Neural progenitor cell (in vitro differentiated cells): Measurements from ENCODE around the gene PKP2. TPM values are rescaled to one million over a fixed set of nuclear protein-coding genes. Genes with fewer than 3 reads are reported as not detected.

Experiments used
- DNase-seq: peaks from one replicate; pipeline ENCODE4 v3.0.0-alpha.2; 2016; ENCODE audit warnings: low spot score
- H2AFZ ChIP-seq: fragments of 200-600 bp; sonication (generic); replicated peaks from 2 replicates; pipeline ENCODE4 v1.6.1; 2016; ENCODE audit warnings: antibody characterized with exemption
- H3F3A ChIP-seq: fragments of 200-600 bp; sonication (generic); 2 replicates; pipeline ENCODE4 v1.6.1; 2016; ENCODE audit warnings: antibody characterized with exemption, low read depth
- H3K27ac ChIP-seq: fragments of 200-600 bp; sonication (generic); 2 replicates; pipeline ENCODE4 v1.5.1; 2016; ENCODE audit warnings: mild to moderate bottlenecking
- H3K27me3 ChIP-seq: fragments of 200-600 bp; sonication (generic); 2 replicates; pipeline ENCODE4 v1.6.1; 2016; ENCODE audit warnings: mild to moderate bottlenecking, moderate library complexity
- H3K36me3 ChIP-seq: fragments of 200-600 bp; sonication (generic); 2 replicates; pipeline ENCODE4 v1.5.1; 2016
- H3K4me1 ChIP-seq: fragments of 200-600 bp; sonication (generic); 2 replicates; pipeline ENCODE4 v1.6.1; 2016; ENCODE audit warnings: mixed run types
- H3K4me2 ChIP-seq: fragments of 200-600 bp; sonication (generic); 2 replicates; pipeline ENCODE4 v1.6.1; 2016
- H3K4me3 ChIP-seq: fragments of 200-600 bp; sonication (generic); 2 replicates; pipeline ENCODE4 v1.5.1; 2016
- H3K79me2 ChIP-seq: fragments of 200-600 bp; sonication (generic); 2 replicates; pipeline ENCODE4 v1.6.1; 2016; ENCODE audit warnings: low read depth
- H3K9ac ChIP-seq: fragments of 200-600 bp; sonication (generic); 2 replicates; pipeline ENCODE4 v1.6.1; 2016
- H3K9me3 ChIP-seq: fragments of 200-600 bp; sonication (generic); 2 replicates; pipeline ENCODE4 v1.5.1; 2016; ENCODE audit warnings: low read depth
- H4K20me1 ChIP-seq: fragments of 200-600 bp; sonication (generic); 2 replicates; pipeline ENCODE4 v1.6.1; 2016; ENCODE audit warnings: low read depth
- H3K27ac Mint-ChIP-seq: 3 replicates; pipeline ENCODE4 v1.8.0; 2021; ENCODE audit warnings: mixed read lengths
- H3K27me3 Mint-ChIP-seq: 2 replicates; pipeline ENCODE4 v1.8.0; 2022; ENCODE audit warnings: low read depth, mild to moderate bottlenecking, inconsistent platforms, moderate library complexity, mixed read lengths; ENCODE audit not compliant: insufficient read depth
- H3K36me3 Mint-ChIP-seq: 3 replicates; pipeline ENCODE4 v1.8.0; 2021; ENCODE audit warnings: mixed read lengths
- H3K4me1 Mint-ChIP-seq: 3 replicates; pipeline ENCODE4 v1.8.0; 2021; ENCODE audit warnings: mixed read lengths
- H3K4me3 Mint-ChIP-seq: 3 replicates; pipeline ENCODE4 v1.8.0; 2021; ENCODE audit warnings: mild to moderate bottlenecking, moderate library complexity, mixed read lengths
- H3K9me3 Mint-ChIP-seq: 3 replicates; pipeline ENCODE4 v1.8.0; 2020; ENCODE audit warnings: mixed read lengths
- CTCF ChIP-seq: fragments of 200-600 bp; sonication (generic); IDR thresholded peaks from 2 replicates; pipeline ENCODE4 v1.5.1; 2017; ENCODE audit warnings: antibody characterized with exemption, mild to moderate bottlenecking
- EZH2 ChIP-seq: fragments of 200-600 bp; sonication (generic); IDR thresholded peaks from 2 replicates; pipeline ENCODE4 v1.6.1; 2017; ENCODE audit warnings: antibody characterized with exemption, mild to moderate bottlenecking, moderate library complexity
- EZH2phosphoT487 ChIP-seq: fragments of 200-600 bp; sonication (generic); IDR thresholded peaks from 2 replicates; pipeline ENCODE4 v1.6.1; 2017; ENCODE audit warnings: antibody characterized with exemption
- total RNA-seq: library from RNA; depleted of rRNA; stranded (reverse); fragments of >200 nt; gene quantifications from 2 replicates; pipeline ENCODE4 v1.2.3, GENCODE V29; 2015; ENCODE audit warnings: low replicate concordance

PKP2 gene
- total RNA-seq, 1 donor from 2014 or later, result 10.6 TPM

GRCh38 chr12:32794281-32794680 is 102.3 kb downstream of the PKP2 start:
- no peaks in the 10 kb centered on the region for H4K20me1 ChIP-seq
- Mint-ChIP-seq H3K27me3 (no peaks in the 10 kb centered on the region), H3K36me3 (no peaks in the 10 kb centered on the region), H3K9me3 (no peaks in the 10 kb centered on the region), H3K4me1 (no peaks in the 10 kb centered on the region), H3K27ac (no peak overlapping the region), H3K4me3 (no peak overlapping the region)
- DNase-seq, result no peak
- no peaks in the 10 kb centered on the region for H3K9me3 ChIP-seq
- H3K27ac ChIP-seq, result no peak overlapping the region
- H3K4me1 ChIP-seq, result no peaks in the 10 kb centered on the region
- no peak overlapping the region for H3K4me3 ChIP-seq
- no peak overlapping the region for H3K4me2 ChIP-seq
- H3K79me2 ChIP-seq, result no peaks in the 10 kb centered on the region
- no peak overlapping the region for H3K9ac ChIP-seq
- no peak for TF ChIP-seq EZH2
- no peaks in the 10 kb centered on the region for H3K27me3 ChIP-seq
- H3K36me3 ChIP-seq, result peaks cover 3% of the 10 kb centered on the region
- no peak overlapping the region for H2AFZ ChIP-seq
- no peaks in the 10 kb centered on the region for H3F3A ChIP-seq

GRCh38 chr12:32789916-32790315 is 106.7 kb downstream of the PKP2 start:
- Mint-ChIP-seq H3K4me3 (no peak overlapping the region), H3K27me3 (no peaks in the 10 kb centered on the region), H3K36me3 (no peaks in the 10 kb centered on the region), H3K27ac (no peak overlapping the region), H3K9me3 (no peaks in the 10 kb centered on the region), H3K4me1 (no peaks in the 10 kb centered on the region)
- H3F3A ChIP-seq, result no peaks in the 10 kb centered on the region
- no peaks in the 10 kb centered on the region for H4K20me1 ChIP-seq
- no peak overlapping the region for H3K9ac ChIP-seq
- no peak overlapping the region for H3K27ac ChIP-seq
- no peak for DNase-seq
- no peaks in the 10 kb centered on the region for H3K36me3 ChIP-seq
- no peak for TF ChIP-seq EZH2
- no peak for TF ChIP-seq CTCF
- no peak for TF ChIP-seq EZH2phosphoT487
- H3K4me2 ChIP-seq, result no peak overlapping the region
- no peak overlapping the region for H3K4me3 ChIP-seq
- no peak overlapping the region for H2AFZ ChIP-seq
- H3K79me2 ChIP-seq, result no peaks in the 10 kb centered on the region
- no peaks in the 10 kb centered on the region for H3K27me3 ChIP-seq
- peaks cover 3% of the 10 kb centered on the region for H3K4me1 ChIP-seq
- H3K9me3 ChIP-seq, result no peaks in the 10 kb centered on the region

GRCh38 chr12:32789446-32789845 is 107.1 kb downstream of the PKP2 start:
- H3K4me1 Mint-ChIP-seq, result no peaks in the 10 kb centered on the region
- Histone ChIP-seq H3K27me3 (no peaks in the 10 kb centered on the region), H3K4me2 (no peak overlapping the region), H3K4me1 (peaks cover 3% of the 10 kb centered on the region), H3F3A (no peaks in the 10 kb centered on the region), H3K36me3 (no peaks in the 10 kb centered on the region), H3K9ac (no peak overlapping the region), H4K20me1 (no peaks in the 10 kb centered on the region), H3K79me2 (no peaks in the 10 kb centered on the region), H3K27ac (no peak overlapping the region), H3K9me3 (no peaks in the 10 kb centered on the region), H3K4me3 (no peak overlapping the region), H2AFZ (no peak overlapping the region)
- H3K27me3 Mint-ChIP-seq, result no peaks in the 10 kb centered on the region
- H3K4me3 Mint-ChIP-seq, result no peak overlapping the region
- DNase-seq, result no peak
- H3K36me3 Mint-ChIP-seq, result no peaks in the 10 kb centered on the region
- H3K27ac Mint-ChIP-seq, result no peak overlapping the region
- H3K9me3 Mint-ChIP-seq, result no peaks in the 10 kb centered on the region
- TF ChIP-seq EZH2 (no peak), EZH2phosphoT487 (no peak), CTCF (no peak)

- no peaks in the 10 kb centered on the region for H3K36me3 ChIP-seq
- Mint-ChIP-seq H3K27me3 (no peaks in the 10 kb centered on the region), H3K4me1 (no peaks in the 10 kb centered on the region), H3K27ac (no peak overlapping the region), H3K4me3 (no peak overlapping the region), H3K9me3 (no peaks in the 10 kb centered on the region), H3K36me3 (no peaks in the 10 kb centered on the region)
- H3K4me3 ChIP-seq, result no peak overlapping the region
- no peak overlapping the region for H3K9ac ChIP-seq
- no peak for TF ChIP-seq EZH2
- TF ChIP-seq EZH2phosphoT487, result no peak
- TF ChIP-seq CTCF, result no peak
- no peaks in the 10 kb centered on the region for H3K27me3 ChIP-seq
- no peaks in the 10 kb centered on the region for H3K79me2 ChIP-seq
- H3K9me3 ChIP-seq, result no peaks in the 10 kb centered on the region
- no peak overlapping the region for H3K27ac ChIP-seq
- H3K4me1 ChIP-seq, result peaks cover 3% of the 10 kb centered on the region
- no peak overlapping the region for H2AFZ ChIP-seq
- no peaks in the 10 kb centered on the region for H3F3A ChIP-seq
- H3K4me2 ChIP-seq, result no peak overlapping the region
- no peak for DNase-seq
- no peaks in the 10 kb centered on the region for H4K20me1 ChIP-seq
Measured at GRCh38 chr12:32788405-32788804, 108.2 kb downstream of the PKP2 start.
